HepG2 (cell line): ENCODE results near the gene EMC9. TPM values are rescaled to one million over a fixed set of nuclear protein-coding genes. Genes with fewer than 3 reads are reported as not detected.

Source experiments
- KDM4B ChIP-seq: sonication (generic); formaldehyde crosslinking; IDR thresholded peaks from 2 replicates; pipeline ENCODE4 v1.4.0; 2020; ENCODE audit warnings: missing genetic modification reagents
- MAF1 ChIP-seq: sonication (generic); formaldehyde crosslinking; IDR thresholded peaks from 2 replicates; pipeline ENCODE4 v1.5.0; 2020; ENCODE audit warnings: missing genetic modification reagents, borderline replicate concordance
- RARA ChIP-seq: IDR thresholded peaks from 2 replicates; pipeline ENCODE4 v1.6.1; 2016; ENCODE audit warnings: missing genetic modification reagents, missing compliant biosample characterization
- RXRA ChIP-seq: sonication (generic); formaldehyde crosslinking; IDR thresholded peaks from 2 replicates; pipeline ENCODE4 v1.5.1; 2020; ENCODE audit warnings: missing genetic modification reagents
- ZNF83 ChIP-seq: sonication (generic); formaldehyde crosslinking; IDR thresholded peaks from 2 replicates; pipeline ENCODE4 v1.4.0; 2020; ENCODE audit warnings: missing genetic modification reagents, mild to moderate bottlenecking, borderline replicate concordance
- ZSCAN31 ChIP-seq: sonication (generic); formaldehyde crosslinking; IDR thresholded peaks from 2 replicates; pipeline ENCODE4 v1.5.0; 2020; ENCODE audit warnings: low read depth, mild to moderate bottlenecking, missing genetic modification reagents
- polyA plus RNA-seq, 8 experiments: library from polyadenylated mRNA; depleted of rRNA in 3 of 8; stranded (reverse) in 7 of 8; unstranded in 1 of 8; fragments of >200 nt; fragmentation: Illumina TruSeq in 4 of 8; extraction: Trizol in 4 of 8; gene quantifications; 2 replicates each; pipeline versions ENCODE4 v1.2.1 to v1.2.3, GENCODE V29; 2011 to 2016; ENCODE audit warnings: low read depth in 4 of 8, missing spikeins in 1 of 8, mixed read lengths in 1 of 8; ENCODE audit not compliant: insufficient read depth in 1 of 8
- total RNA-seq, 5 experiments: library from RNA; depleted of rRNA; stranded (reverse); fragments of >200 nt; fragmentation: Illumina TruSeq; extraction: Trizol; gene quantifications; 2 replicates each; pipeline ENCODE4 v1.2.3, GENCODE V29; 2016; ENCODE audit warnings: low read depth in 1 of 5
- TF ChIP-seq, protein P1 (sequence below): sonication (generic); formaldehyde crosslinking; IDR thresholded peaks from 2 replicates; pipeline ENCODE4 v1.4.0; 2020; ENCODE audit warnings: missing genetic modification reagents
- TF ChIP-seq, protein P2 (sequence below): sonication (generic); formaldehyde crosslinking; IDR thresholded peaks from 2 replicates; pipeline ENCODE4 v1.4.0; 2020; ENCODE audit warnings: low read depth, mild to moderate bottlenecking, missing genetic modification reagents
- TF ChIP-seq, protein P3 (sequence below): sonication (generic); formaldehyde crosslinking; IDR thresholded peaks from 2 replicates; pipeline ENCODE4 v1.4.0; 2020; ENCODE audit warnings: missing genetic modification reagents
- TF ChIP-seq, protein P4 (sequence below): IDR thresholded peaks from 2 replicates; pipeline ENCODE4 v1.6.1; 2012; ENCODE audit warnings: low read depth, low read length, improper control_type of control experiment
- TF ChIP-seq, protein P5 (sequence below): conservative IDR thresholded peaks from 2 replicates; pipeline ENCODE4 v1.6.1; 2018; ENCODE audit warnings: missing genetic modification reagents
- TF ChIP-seq, protein P6 (sequence below): sonication (generic); formaldehyde crosslinking; IDR thresholded peaks from 2 replicates; pipeline ENCODE4 v1.9.0; 2021; ENCODE audit warnings: missing genetic modification reagents, borderline replicate concordance

Gene EMC9
- total and polyA plus RNA-seq, 2 of the 13 experiments (the other 11 are each of a cell fraction or from before 2014, with no cell fraction given), result 60.5 to 78.7 TPM

DNA sequence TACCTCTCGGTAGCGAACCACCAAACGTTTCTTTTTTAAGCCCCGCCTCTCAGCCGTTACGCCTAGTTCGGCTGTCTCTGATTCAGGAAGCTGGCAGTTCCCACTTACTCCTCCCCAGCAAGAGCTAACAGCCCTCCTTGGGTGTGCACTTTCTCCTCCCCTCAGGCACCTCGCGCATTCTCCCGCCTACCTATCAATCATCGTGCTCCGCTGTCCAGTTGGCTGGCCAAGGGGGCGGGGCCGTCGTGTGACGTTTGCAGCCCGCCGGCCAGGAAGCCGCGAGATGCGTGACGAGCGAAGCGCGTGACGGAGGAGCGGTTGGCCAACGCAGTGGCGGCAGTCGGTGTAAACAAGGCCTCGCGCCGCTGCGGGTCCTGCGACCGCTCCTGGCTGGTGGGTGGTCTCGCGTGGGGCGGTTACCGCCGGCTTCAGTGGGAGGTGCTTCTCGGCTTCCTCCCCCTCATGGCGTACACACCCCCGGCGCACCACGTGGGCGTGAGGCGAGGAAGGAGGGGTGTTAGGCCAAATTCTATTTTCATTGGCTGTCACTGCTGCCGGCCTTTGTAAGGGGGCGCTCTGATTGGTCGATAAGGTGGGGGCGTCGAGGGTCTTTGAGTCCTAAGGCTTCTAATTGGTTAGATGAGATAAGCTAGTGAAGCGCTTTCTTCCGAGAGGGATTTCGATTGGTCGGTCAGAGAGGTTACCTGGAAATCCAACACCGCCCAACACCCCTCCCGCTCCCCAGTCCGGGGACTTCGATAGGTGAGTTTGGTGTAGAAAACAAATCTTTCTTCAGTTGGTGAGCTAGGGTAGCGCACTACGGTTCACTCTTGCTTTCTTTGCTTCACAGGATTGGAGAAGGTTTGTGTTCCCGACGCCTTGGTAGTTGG lies 26.6 kb downstream of the EMC9 start, which contains the start of the genes DCAF11 and NRL (continued):
- TF ChIP-seq, protein P1, sequence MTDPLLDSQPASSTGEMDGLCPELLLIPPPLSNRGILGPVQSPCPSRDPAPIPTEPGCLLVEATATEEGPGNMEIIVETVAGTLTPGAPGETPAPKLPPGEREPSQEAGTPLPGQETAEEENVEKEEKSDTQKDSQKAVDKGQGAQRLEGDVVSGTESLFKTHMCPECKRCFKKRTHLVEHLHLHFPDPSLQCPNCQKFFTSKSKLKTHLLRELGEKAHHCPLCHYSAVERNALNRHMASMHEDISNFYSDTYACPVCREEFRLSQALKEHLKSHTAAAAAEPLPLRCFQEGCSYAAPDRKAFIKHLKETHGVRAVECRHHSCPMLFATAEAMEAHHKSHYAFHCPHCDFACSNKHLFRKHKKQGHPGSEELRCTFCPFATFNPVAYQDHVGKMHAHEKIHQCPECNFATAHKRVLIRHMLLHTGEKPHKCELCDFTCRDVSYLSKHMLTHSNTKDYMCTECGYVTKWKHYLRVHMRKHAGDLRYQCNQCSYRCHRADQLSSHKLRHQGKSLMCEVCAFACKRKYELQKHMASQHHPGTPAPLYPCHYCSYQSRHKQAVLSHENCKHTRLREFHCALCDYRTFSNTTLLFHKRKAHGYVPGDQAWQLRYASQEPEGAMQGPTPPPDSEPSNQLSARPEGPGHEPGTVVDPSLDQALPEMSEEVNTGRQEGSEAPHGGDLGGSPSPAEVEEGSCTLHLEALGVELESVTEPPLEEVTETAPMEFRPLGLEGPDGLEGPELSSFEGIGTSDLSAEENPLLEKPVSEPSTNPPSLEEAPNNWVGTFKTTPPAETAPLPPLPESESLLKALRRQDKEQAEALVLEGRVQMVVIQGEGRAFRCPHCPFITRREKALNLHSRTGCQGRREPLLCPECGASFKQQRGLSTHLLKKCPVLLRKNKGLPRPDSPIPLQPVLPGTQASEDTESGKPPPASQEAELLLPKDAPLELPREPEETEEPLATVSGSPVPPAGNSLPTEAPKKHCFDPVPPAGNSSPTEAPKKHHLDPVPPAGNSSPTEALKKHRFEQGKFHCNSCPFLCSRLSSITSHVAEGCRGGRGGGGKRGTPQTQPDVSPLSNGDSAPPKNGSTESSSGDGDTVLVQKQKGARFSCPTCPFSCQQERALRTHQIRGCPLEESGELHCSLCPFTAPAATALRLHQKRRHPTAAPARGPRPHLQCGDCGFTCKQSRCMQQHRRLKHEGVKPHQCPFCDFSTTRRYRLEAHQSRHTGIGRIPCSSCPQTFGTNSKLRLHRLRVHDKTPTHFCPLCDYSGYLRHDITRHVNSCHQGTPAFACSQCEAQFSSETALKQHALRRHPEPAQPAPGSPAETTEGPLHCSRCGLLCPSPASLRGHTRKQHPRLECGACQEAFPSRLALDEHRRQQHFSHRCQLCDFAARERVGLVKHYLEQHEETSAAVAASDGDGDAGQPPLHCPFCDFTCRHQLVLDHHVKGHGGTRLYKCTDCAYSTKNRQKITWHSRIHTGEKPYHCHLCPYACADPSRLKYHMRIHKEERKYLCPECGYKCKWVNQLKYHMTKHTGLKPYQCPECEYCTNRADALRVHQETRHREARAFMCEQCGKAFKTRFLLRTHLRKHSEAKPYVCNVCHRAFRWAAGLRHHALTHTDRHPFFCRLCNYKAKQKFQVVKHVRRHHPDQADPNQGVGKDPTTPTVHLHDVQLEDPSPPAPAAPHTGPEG (CRISPR knock-in tag), result peak; percentile 94
- TF ChIP-seq, protein P2, sequence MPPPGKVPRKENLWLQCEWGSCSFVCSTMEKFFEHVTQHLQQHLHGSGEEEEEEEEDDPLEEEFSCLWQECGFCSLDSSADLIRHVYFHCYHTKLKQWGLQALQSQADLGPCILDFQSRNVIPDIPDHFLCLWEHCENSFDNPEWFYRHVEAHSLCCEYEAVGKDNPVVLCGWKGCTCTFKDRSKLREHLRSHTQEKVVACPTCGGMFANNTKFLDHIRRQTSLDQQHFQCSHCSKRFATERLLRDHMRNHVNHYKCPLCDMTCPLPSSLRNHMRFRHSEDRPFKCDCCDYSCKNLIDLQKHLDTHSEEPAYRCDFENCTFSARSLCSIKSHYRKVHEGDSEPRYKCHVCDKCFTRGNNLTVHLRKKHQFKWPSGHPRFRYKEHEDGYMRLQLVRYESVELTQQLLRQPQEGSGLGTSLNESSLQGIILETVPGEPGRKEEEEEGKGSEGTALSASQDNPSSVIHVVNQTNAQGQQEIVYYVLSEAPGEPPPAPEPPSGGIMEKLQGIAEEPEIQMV, result peak; percentile 78
- TF ChIP-seq, protein P3, sequence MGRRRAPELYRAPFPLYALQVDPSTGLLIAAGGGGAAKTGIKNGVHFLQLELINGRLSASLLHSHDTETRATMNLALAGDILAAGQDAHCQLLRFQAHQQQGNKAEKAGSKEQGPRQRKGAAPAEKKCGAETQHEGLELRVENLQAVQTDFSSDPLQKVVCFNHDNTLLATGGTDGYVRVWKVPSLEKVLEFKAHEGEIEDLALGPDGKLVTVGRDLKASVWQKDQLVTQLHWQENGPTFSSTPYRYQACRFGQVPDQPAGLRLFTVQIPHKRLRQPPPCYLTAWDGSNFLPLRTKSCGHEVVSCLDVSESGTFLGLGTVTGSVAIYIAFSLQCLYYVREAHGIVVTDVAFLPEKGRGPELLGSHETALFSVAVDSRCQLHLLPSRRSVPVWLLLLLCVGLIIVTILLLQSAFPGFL (CRISPR knock-in tag), result no peak
- TF ChIP-seq RXRA (peak; percentile 92), ZNF83 (CRISPR knock-in tag) (0 out of 2 replicates have a peak, but pooled peaks have one; percentile 86), RARA (CRISPR knock-in tag) (peak; percentile 67; the same call in 1 of the 2 replicates), MAF1 (CRISPR knock-in tag) (peak; percentile 96), ZSCAN31 (CRISPR knock-in tag) (peak; percentile 96), KDM4B (CRISPR knock-in tag) (peak; percentile 99)
- TF ChIP-seq, protein P4, sequence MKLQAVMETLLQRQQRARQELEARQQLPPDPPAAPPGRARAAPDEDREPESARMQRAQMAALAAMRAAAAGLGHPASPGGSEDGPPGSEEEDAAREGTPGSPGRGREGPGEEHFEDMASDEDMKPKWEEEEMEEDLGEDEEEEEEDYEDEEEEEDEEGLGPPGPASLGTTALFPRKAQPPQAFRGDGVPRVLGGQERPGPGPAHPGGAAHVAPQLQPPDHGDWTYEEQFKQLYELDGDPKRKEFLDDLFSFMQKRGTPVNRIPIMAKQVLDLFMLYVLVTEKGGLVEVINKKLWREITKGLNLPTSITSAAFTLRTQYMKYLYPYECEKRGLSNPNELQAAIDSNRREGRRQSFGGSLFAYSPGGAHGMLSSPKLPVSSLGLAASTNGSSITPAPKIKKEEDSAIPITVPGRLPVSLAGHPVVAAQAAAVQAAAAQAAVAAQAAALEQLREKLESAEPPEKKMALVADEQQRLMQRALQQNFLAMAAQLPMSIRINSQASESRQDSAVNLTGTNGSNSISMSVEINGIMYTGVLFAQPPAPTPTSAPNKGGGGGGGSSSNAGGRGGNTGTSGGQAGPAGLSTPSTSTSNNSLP, result peak; percentile 4; the same call in 1 of the 2 replicates
- TF ChIP-seq, protein P5, sequence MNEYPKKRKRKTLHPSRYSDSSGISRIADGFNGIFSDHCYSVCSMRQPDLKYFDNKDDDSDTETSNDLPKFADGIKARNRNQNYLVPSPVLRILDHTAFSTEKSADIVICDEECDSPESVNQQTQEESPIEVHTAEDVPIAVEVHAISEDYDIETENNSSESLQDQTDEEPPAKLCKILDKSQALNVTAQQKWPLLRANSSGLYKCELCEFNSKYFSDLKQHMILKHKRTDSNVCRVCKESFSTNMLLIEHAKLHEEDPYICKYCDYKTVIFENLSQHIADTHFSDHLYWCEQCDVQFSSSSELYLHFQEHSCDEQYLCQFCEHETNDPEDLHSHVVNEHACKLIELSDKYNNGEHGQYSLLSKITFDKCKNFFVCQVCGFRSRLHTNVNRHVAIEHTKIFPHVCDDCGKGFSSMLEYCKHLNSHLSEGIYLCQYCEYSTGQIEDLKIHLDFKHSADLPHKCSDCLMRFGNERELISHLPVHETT, result peak; percentile 96
- TF ChIP-seq, protein P6, sequence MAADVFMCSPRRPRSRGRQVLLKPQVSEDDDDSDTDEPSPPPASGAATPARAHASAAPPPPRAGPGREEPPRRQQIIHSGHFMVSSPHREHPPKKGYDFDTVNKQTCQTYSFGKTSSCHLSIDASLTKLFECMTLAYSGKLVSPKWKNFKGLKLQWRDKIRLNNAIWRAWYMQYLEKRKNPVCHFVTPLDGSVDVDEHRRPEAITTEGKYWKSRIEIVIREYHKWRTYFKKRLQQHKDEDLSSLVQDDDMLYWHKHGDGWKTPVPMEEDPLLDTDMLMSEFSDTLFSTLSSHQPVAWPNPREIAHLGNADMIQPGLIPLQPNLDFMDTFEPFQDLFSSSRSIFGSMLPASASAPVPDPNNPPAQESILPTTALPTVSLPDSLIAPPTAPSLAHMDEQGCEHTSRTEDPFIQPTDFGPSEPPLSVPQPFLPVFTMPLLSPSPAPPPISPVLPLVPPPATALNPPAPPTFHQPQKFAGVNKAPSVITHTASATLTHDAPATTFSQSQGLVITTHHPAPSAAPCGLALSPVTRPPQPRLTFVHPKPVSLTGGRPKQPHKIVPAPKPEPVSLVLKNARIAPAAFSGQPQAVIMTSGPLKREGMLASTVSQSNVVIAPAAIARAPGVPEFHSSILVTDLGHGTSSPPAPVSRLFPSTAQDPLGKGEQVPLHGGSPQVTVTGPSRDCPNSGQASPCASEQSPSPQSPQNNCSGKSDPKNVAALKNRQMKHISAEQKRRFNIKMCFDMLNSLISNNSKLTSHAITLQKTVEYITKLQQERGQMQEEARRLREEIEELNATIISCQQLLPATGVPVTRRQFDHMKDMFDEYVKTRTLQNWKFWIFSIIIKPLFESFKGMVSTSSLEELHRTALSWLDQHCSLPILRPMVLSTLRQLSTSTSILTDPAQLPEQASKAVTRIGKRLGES (CRISPR knock-in tag), result no peak
